Measurements from ENCODE around the gene CA7. TPM values are rescaled to one million over a fixed set of nuclear protein-coding genes. Genes with fewer than 3 reads are reported as not detected.

The CA7 gene
- total RNA-seq, 4 donors from 2014 or later = not detected

GRCh38 chr16:66880288-66881013 lies 36.2 kb downstream of the CA7 start, which contains the start of gene PDP2:
PDP2 (plus strand) TSS chr16:66880515; CDS start chr16:66884285, 3,770 bp downstream.
- TF ChIP-seq CTCF (IDR thresholded peaks at IDR 0.05) = no peak
- ATAC-seq (ENCODE audit: low FRiP score) (peak; percentile 95), DNase-seq (ENCODE audit: low spot score) (peak; percentile 88)

- DNase-seq (ENCODE audit: low spot score) (no peak), ATAC-seq (ENCODE audit: low FRiP score) (peak; percentile 25)
- TF ChIP-seq CTCF (IDR thresholded peaks at IDR 0.05) = no peak
Measured at GRCh38 chr16:66881014-66881417, 36.8 kb downstream of the CA7 start.

GRCh38 chr16:66881560-66881959 lies 37.3 kb downstream of the CA7 start:
- ATAC-seq (ENCODE audit: low FRiP score) (no peak), DNase-seq (ENCODE audit: low spot score) (no peak)
- TF ChIP-seq CTCF (IDR thresholded peaks at IDR 0.05) = no peak

GRCh38 chr16:66881964-66882508 lies 37.8 kb downstream of the CA7 start:
- ATAC-seq (ENCODE audit: low FRiP score) (no peak), DNase-seq (ENCODE audit: low spot score) (no peak)
- TF ChIP-seq CTCF (IDR thresholded peaks at IDR 0.05) = no peak

- no peak for TF ChIP-seq CTCF (IDR thresholded peaks at IDR 0.05)
- DNase-seq (ENCODE audit: low spot score) (no peak), ATAC-seq (ENCODE audit: low FRiP score) (no peak)
Measured at GRCh38 chr16:66882702-66883101, 38.5 kb downstream of the CA7 start.

GRCh38 chr16:66885491-66885890 lies 41.3 kb downstream of the CA7 start:
- ATAC-seq (ENCODE audit: low FRiP score) (no peak), DNase-seq (ENCODE audit: low spot score) (no peak)
- TF ChIP-seq CTCF (IDR thresholded peaks at IDR 0.05) = no peak

- ATAC-seq (ENCODE audit: low FRiP score) = no peak
- TF ChIP-seq CTCF (IDR thresholded peaks at IDR 0.05) = no peak
- no peak for DNase-seq (ENCODE audit: low spot score)
Measured at GRCh38 chr16:66886321-66886720, 42.1 kb downstream of the CA7 start.
